CD14-positive monocyte (primary cell): ENCODE data around the gene DENND6B. TPM values are rescaled to one million over a fixed set of nuclear protein-coding genes. Genes with fewer than 3 reads are reported as not detected.

ENCODE experiments used
- DNase-seq, 3 donors: peaks; one replicate each; pipeline ENCODE4 v3.0.0-alpha.2; 2011 to 2022
- H2AFZ ChIP-seq: 2 replicates; pipeline ENCODE4 v1.6.0; 2012; ENCODE audit warnings: mild to moderate bottlenecking, low read depth, low read length, inconsistent platforms; ENCODE audit not compliant: insufficient read depth, poor library complexity, severe bottlenecking
- H3K27ac ChIP-seq, 2 donors: 1 replicate in 1 of 2; 2 replicates in 1 of 2; pipeline ENCODE4 v1.5.1; 2012 to 2013; ENCODE audit warnings: low read length in 2 of 2, control low read depth in 1 of 2, inconsistent platforms in 1 of 2, low read depth in 1 of 2, mild to moderate bottlenecking in 1 of 2
- H3K27me3 ChIP-seq, 2 donors: one replicate each; pipeline versions ENCODE4 v1.6.0 to v1.6.1; 2011 to 2013; ENCODE audit warnings: low read length in 2 of 2; ENCODE audit not compliant: control insufficient read depth in 2 of 2, insufficient read depth in 2 of 2
- H3K36me3 ChIP-seq, 2 donors: replicated peaks in 1 of 2; 1 replicate in 1 of 2; 2 replicates in 1 of 2; pipeline versions ENCODE4 v1.5.1 to v1.6.1; 2012 to 2013; ENCODE audit warnings: low read length in 2 of 2, control low read depth in 1 of 2, inconsistent platforms in 1 of 2, mild to moderate bottlenecking in 1 of 2; ENCODE audit not compliant: insufficient read depth in 2 of 2, control insufficient read depth in 1 of 2
- H3K4me1 ChIP-seq, 2 donors: 1 replicate in 1 of 2; 2 replicates in 1 of 2; pipeline versions ENCODE4 v1.5.1 to v1.6.1; 2012 to 2013; ENCODE audit warnings: low read length in 2 of 2, control low read depth in 1 of 2, inconsistent platforms in 1 of 2, mild to moderate bottlenecking in 1 of 2, moderate library complexity in 1 of 2; ENCODE audit not compliant: insufficient read depth in 2 of 2, control insufficient read depth in 1 of 2
- H3K4me2 ChIP-seq: replicated peaks from 2 replicates; pipeline ENCODE3; 2012; ENCODE audit warnings: low read length, moderate library complexity, mild to moderate bottlenecking; ENCODE audit not compliant: poor library complexity, severe bottlenecking; ENCODE audit errors: extremely low read depth
- H3K4me3 ChIP-seq, 3 experiments: fragments of 200-600 bp in 1 of 3; sonication (generic) in 1 of 3; replicated peaks in 1 of 3; 1 replicate in 2 of 3; 2 replicates in 1 of 3; pipeline ENCODE4 v1.5.1; 2011 to 2013; ENCODE audit warnings: low read length in 3 of 3, mild to moderate bottlenecking in 3 of 3, control low read depth in 2 of 3, low read depth in 2 of 3, inconsistent platforms in 1 of 3, moderate library complexity in 1 of 3
- H3K79me2 ChIP-seq: 2 replicates; pipeline ENCODE4 v1.6.0; 2012; ENCODE audit warnings: mild to moderate bottlenecking, control low read depth, inconsistent platforms, low read length, moderate library complexity; ENCODE audit not compliant: insufficient read depth
- H3K9ac ChIP-seq: 2 replicates; pipeline ENCODE4 v1.6.0; 2017; ENCODE audit warnings: low read length, mild to moderate bottlenecking; ENCODE audit not compliant: insufficient read depth, poor library complexity, severe bottlenecking
- H3K9me3 ChIP-seq, 2 donors: replicated peaks in 1 of 2; 1 replicate in 1 of 2; 2 replicates in 1 of 2; pipeline versions ENCODE4 v1.5.1 to v1.6.1; 2012 to 2013; ENCODE audit warnings: low read length in 2 of 2, control low read depth in 1 of 2; ENCODE audit not compliant: control insufficient read depth in 1 of 2, insufficient read depth in 1 of 2
- H4K20me1 ChIP-seq: 2 replicates; pipeline ENCODE4 v1.6.0; 2012; ENCODE audit warnings: mild to moderate bottlenecking, low read length, control low read depth, moderate library complexity; ENCODE audit not compliant: insufficient read depth
- H3K27ac Mint-ChIP-seq, 7 donors: one replicate each; pipeline ENCODE4 v1.8.0; 2020; ENCODE audit warnings: mild to moderate bottlenecking in 7 of 7, mixed read lengths in 7 of 7, moderate library complexity in 6 of 7, inconsistent platforms in 2 of 7
- H3K27me3 Mint-ChIP-seq, 3 donors: one replicate each; pipeline ENCODE4 v1.8.0; 2021 to 2022; ENCODE audit warnings: low read depth in 3 of 3, mild to moderate bottlenecking in 3 of 3, mixed read lengths in 3 of 3, moderate library complexity in 3 of 3, inconsistent platforms in 1 of 3
- H3K36me3 Mint-ChIP-seq, 2 donors: one replicate each; pipeline ENCODE4 v1.8.0; 2020; ENCODE audit warnings: mixed read lengths in 2 of 2, inconsistent platforms in 1 of 2, mild to moderate bottlenecking in 1 of 2
- H3K4me1 Mint-ChIP-seq: one replicate; pipeline ENCODE4 v1.8.0; 2020; ENCODE audit warnings: mild to moderate bottlenecking, mixed read lengths
- H3K4me3 Mint-ChIP-seq, 2 donors: one replicate each; pipeline ENCODE4 v1.8.0; 2020; ENCODE audit warnings: mild to moderate bottlenecking in 2 of 2, mixed read lengths in 2 of 2, moderate library complexity in 1 of 2
- H3K9me3 Mint-ChIP-seq, 7 donors: one replicate each; pipeline ENCODE4 v1.8.0; 2020 to 2022; ENCODE audit warnings: mixed read lengths in 7 of 7, mild to moderate bottlenecking in 6 of 7, moderate library complexity in 6 of 7, inconsistent platforms in 2 of 7
- WGBS: methylation state at CpG from one replicate; pipeline ENCODE4 v1.1.5; 2013; ENCODE audit warnings: missing lambda C conversion rate; ENCODE audit not compliant: insufficient coverage; 5-methylcytosine and 5-hydroxymethylcytosine counted together
- intact Hi-C, 2 donors: fragments of 100-400 bp; cut with micrococcal nuclease; formaldehyde crosslinking; loops; one replicate each; pipeline versions ENCODE4 v1.15.0 to v1.15.1; 2023
- polyA plus RNA-seq, 3 donors: library from polyadenylated mRNA; depleted of rRNA in 1 of 3; unstranded in 2 of 3; stranded (reverse) in 1 of 3; fragments of 300-500 nt in 2 of 3; fragments of >200 nt in 1 of 3; fragmentation: Illumina TruSeq in 2 of 3; gene quantifications; 1 replicate in 2 of 3; 2 replicates in 1 of 3; pipeline ENCODE4 v1.2.3, GENCODE V29; 2012 to 2021
- TF ChIP-seq, protein P1 (sequence below): fragments of 200-600 bp; IDR thresholded peaks from one replicate; pipeline ENCODE4 v1.8.0; 2022; ENCODE audit warnings: antibody characterized with exemption, mild to moderate bottlenecking

Gene DENND6B
- polyA plus RNA-seq, 3 donors: 1.7 to 10.6 (median 2.1) TPM

DNA sequence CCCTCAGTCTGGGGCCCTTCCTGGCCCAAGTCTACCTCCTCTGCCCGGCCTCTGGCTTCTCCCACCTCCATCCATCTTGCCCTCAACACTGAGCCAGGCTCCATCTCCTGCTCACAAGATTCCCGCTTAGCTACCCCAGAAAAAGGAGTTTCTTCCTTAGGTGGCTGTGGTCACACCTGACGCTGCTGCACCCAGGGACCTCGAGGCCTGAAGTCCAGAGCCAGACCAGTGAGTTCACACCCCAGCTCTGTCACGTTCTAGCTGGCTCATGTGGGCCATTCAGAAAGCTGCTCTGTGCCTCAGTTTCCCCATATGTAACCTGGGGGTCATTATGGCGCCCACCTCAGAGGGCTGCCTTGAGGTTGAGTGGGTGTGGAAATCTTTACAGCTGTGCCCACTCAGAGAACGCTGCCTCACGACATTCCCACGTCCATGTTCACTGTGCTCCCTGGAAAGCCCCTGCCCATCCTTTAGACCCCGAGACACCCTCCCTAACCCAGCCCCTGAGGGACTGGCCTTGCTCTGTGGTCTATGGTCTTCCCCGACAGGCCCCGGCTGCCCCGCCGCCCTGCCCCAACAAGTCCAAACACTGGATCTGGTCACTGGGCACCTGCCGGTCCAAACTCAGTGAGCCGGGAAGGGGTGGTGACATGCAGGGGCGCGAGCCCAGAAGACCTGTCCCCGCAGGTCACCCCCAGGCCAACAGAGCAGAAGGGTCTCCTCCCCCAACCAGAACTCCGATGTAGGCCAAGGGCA lies 29.1 kb downstream of the DENND6B start:
- Mint-ChIP-seq H3K27me3 (peaks cover 0 to 2% (median 0%) of the 10 kb centered on the region in 3 donors), H3K36me3 (peaks cover 21 to 50% of the 10 kb centered on the region in 2 donors), H3K4me3 (no peak overlapping the region), H3K4me1 (peaks cover 66% of the 10 kb centered on the region), H3K9me3 (no peaks in the 10 kb centered on the region), H3K27ac (peak overlapping the region in 5 of 7 donors; percentile 11 to 68 (median 57))
- WGBS: 96% methylated on average over 16 of the region's 20 CpGs
- Histone ChIP-seq H3K4me2 (no peak overlapping the region), H3K9me3 (no peaks in the 10 kb centered on the region), H2AFZ (no peak overlapping the region), H3K4me1 (peaks cover 63 to 93% of the 10 kb centered on the region in 2 donors), H3K36me3 (peaks cover 23 to 26% of the 10 kb centered on the region in 2 donors), H3K9ac (no peak overlapping the region), H4K20me1 (peaks cover 100% of the 10 kb centered on the region), H3K27me3 (no peaks in the 10 kb centered on the region), H3K27ac (no peak overlapping the region), H3K4me3 (no peak overlapping the region), H3K79me2 (peaks cover 100% of the 10 kb centered on the region)
- intact Hi-C loops: no loop called here
- TF ChIP-seq, protein P1, sequence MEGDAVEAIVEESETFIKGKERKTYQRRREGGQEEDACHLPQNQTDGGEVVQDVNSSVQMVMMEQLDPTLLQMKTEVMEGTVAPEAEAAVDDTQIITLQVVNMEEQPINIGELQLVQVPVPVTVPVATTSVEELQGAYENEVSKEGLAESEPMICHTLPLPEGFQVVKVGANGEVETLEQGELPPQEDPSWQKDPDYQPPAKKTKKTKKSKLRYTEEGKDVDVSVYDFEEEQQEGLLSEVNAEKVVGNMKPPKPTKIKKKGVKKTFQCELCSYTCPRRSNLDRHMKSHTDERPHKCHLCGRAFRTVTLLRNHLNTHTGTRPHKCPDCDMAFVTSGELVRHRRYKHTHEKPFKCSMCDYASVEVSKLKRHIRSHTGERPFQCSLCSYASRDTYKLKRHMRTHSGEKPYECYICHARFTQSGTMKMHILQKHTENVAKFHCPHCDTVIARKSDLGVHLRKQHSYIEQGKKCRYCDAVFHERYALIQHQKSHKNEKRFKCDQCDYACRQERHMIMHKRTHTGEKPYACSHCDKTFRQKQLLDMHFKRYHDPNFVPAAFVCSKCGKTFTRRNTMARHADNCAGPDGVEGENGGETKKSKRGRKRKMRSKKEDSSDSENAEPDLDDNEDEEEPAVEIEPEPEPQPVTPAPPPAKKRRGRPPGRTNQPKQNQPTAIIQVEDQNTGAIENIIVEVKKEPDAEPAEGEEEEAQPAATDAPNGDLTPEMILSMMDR: no peak
- DNase-seq: no peak

DNA sequence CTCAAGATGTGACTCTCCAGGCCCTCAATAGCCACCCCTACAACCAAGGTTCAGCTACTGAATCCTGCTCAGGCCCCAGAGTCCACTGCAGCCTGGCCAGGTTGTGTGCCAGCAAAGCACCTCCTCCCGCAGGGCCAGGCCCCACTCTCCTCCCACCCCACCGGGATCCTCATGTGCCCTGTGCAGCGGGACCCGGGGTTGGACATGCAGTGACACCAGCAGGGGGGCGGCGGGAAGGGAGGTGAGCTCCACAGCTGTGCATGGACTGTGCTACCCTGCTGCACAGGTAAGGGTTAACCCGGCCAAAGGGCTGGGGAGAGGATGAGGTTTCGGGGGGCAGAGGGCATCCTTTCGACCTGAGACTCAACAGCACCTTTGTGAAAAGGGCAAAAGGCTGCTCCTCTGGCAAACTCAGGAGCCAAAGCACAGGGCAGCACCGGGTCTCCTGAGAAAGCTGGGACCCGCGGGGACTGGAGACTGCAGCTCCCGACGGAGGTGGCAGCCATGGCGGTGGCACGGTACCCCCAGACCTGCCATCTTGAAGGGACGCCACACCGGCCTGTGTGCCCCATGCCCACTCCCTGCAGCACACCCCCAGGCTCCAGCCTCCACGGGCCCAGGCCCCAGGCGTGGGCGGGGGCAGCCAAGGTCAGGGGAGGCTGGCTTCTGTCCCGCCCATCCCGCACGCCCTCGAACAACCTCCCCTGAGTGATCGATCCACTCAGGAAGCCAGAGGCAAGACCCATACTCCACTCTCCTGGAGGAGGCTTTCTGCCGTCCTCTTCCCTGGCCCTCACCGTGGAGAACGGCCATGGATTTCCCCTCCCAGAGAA lies 29.9 kb downstream of the DENND6B start:
- Histone ChIP-seq H3K4me2 (no peak overlapping the region), H3K9ac (no peak overlapping the region), H3K4me3 (no peak overlapping the region), H2AFZ (no peak overlapping the region), H3K27ac (no peak overlapping the region), H3K4me1 (peaks cover 60 to 90% of the 10 kb centered on the region in 2 donors), H3K79me2 (peaks cover 100% of the 10 kb centered on the region), H4K20me1 (peaks cover 100% of the 10 kb centered on the region), H3K27me3 (no peaks in the 10 kb centered on the region), H3K36me3 (peaks cover 26 to 28% of the 10 kb centered on the region in 2 donors), H3K9me3 (no peaks in the 10 kb centered on the region)
- H3K27me3 Mint-ChIP-seq: peaks cover 0 to 3% (median 0%) of the 10 kb centered on the region in 3 donors
- no peaks in the 10 kb centered on the region for H3K9me3 Mint-ChIP-seq
- no peak overlapping the region for H3K4me3 Mint-ChIP-seq
- intact Hi-C loops: no loop called here
- H3K36me3 Mint-ChIP-seq: peaks cover 25 to 52% of the 10 kb centered on the region in 2 donors
- H3K27ac Mint-ChIP-seq: peak overlapping the region in 5 of 7 donors; percentile 11 to 68 (median 45)
- DNase-seq: no peak
- TF ChIP-seq, protein P1: no peak
- WGBS: 90% methylated on average over 27 of the region's 29 CpGs
- peaks cover 66% of the 10 kb centered on the region for H3K4me1 Mint-ChIP-seq
